NCI-H2227 (cell line): ENCODE measurements around the gene SYNGR3.
A peak's percentile ranks its signal among the peaks of the same experiment; 100 is the strongest.

Experiments
- DNase-seq: peaks from one replicate; lab custom pipeline; 2025; ENCODE audit not compliant: unreplicated experiment; lab: John Stamatoyannopoulos, UW

SYNGR3 gene

DNA sequence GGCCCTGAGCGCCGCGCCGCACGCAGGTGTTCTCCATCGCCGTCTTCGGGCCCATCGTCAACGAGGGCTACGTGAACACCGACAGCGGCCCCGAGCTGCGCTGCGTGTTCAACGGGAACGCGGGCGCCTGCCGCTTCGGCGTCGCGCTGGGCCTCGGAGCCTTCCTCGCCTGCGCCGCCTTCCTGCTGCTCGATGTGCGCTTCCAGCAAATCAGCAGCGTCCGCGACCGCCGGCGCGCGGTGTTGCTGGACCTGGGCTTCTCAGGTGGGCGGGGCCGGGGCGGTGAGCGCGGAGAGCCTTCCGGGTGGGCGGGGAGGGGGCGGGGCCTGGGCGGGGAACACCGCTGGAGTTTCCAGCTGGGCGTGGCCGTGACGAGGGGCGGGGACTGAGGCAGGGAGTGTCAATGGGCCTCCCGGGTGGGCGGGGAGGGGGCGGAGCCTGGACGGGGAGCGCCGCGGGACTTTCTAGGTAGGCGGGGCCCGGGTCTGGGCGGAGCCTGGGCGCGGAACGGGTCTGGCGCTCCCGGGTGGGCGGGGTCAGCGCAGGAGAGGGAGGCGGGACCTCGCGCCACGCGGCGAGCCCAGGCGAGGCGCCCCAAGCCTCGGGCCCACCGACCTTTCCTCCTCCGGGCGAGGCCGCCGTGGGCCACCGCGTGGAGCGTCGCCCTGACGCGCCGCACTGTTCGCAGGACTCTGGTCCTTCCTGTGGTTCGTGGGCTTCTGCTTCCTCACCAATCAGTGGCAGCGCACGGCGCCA lies 2.4 kb downstream of the SYNGR3 start:
- DNase-seq, result no peak

DNA sequence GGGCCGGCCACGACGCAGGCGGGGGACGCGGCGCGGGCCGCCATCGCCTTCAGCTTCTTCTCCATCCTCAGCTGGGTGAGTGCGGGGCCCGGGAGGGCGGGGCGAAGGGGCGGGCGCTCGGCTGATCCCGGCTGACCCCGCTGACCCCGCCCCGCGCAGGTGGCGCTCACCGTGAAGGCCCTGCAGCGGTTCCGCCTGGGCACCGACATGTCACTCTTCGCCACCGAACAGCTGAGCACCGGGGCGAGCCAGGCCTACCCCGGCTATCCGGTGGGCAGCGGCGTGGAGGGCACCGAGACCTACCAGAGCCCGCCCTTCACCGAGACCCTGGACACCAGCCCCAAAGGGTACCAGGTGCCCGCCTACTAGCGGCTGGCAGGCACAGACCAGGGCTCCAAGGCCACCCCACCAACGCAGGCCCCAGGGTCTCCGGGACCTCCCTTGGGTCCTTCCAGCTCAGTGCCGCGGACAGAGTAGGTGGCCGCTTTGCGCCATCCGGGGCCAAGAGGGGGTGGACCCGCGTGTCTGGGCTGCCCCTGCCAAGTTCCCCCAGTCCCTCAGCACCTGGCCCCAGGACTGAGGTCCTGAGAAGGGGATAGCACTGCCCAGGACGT lies 3.0 kb downstream of the SYNGR3 start:
- DNase-seq, result no peak

DNA sequence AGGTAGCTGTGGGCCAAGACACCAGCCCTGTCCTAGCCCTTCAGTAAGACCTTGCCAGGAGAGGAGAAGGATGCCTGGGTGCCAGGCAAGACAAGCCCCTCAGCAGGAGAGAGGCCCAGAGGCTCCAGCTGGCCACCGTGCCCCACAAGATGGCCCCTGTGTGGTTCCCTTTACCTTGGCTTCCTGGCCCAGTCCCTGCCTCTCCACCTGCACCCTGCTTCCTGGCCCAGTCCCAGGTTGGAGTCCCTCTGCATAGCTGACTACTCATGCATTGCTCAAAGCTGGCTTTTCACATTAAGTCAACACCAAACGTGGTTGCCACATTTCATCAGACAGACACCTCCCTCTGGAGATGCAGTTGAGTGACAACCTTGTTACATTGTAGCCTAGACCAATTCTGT lies 4.0 kb downstream of the SYNGR3 start:
- DNase-seq, result no peak

DNA sequence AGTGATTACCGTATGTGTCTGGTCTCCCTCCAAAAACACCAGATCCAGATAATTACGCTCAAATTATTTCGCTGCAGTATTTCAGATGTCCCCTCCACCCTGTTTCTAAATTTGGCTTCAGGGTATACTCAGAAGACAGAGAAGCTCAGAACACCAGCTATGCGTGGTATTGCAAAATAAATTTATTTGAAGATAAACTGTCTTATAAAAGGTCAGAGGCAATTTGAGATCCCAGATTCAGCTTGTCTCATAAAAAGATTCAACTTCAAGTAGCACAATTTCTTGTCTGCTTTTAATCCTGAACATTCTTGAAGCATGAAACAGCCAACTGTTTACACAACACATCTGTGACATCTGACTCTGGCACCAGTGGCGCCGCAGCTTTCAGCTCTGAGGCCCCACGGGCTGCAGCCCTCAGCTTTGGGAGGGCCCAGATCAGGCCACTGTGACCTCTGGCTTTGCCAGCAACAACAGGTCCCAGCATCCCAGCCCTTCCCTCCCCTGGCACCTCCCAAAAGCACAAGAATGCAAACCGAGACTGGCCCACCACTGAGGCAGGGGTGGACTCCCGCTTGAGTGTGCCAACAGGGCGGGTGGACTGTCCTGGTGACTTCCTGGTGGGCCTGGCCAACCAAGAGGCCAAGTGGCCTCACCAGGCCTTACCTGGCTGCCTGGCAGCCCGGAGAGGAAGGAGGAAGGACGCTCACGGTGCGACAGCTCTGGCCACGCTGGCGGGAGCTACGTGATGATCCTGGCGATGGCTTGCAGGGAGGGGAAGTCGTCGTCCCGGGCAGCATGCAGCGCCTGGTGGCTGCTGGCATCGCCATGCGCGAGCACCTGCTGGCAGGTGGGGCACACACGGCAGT lies 8.0 kb downstream of the SYNGR3 start:
- DNase-seq, result no peak

DNA sequence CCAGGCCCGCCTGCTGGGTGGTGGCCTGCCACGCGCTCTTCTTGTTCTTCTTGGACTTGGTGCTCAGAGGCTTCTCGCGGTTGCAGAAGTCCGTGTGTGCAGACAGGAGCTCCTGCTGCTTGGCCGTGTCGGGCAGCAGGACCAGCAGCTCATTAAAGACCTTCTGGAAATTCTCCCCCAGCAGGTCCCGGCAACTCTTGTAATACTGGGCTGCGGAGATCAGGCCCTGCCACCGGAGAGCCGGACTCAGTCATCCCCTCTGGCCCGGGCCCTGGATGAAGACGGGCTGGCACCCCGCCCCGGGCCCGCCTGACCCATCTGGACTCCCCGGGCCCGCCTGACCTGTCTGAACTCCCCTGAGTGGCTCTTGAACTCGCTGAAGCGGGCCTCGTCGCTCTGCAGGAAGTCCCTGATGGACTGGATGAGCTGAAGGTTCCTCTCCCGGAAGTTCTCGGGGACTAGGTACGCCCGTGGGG lies 8.6 kb downstream of the SYNGR3 start:
- DNase-seq, result no peak

DNA sequence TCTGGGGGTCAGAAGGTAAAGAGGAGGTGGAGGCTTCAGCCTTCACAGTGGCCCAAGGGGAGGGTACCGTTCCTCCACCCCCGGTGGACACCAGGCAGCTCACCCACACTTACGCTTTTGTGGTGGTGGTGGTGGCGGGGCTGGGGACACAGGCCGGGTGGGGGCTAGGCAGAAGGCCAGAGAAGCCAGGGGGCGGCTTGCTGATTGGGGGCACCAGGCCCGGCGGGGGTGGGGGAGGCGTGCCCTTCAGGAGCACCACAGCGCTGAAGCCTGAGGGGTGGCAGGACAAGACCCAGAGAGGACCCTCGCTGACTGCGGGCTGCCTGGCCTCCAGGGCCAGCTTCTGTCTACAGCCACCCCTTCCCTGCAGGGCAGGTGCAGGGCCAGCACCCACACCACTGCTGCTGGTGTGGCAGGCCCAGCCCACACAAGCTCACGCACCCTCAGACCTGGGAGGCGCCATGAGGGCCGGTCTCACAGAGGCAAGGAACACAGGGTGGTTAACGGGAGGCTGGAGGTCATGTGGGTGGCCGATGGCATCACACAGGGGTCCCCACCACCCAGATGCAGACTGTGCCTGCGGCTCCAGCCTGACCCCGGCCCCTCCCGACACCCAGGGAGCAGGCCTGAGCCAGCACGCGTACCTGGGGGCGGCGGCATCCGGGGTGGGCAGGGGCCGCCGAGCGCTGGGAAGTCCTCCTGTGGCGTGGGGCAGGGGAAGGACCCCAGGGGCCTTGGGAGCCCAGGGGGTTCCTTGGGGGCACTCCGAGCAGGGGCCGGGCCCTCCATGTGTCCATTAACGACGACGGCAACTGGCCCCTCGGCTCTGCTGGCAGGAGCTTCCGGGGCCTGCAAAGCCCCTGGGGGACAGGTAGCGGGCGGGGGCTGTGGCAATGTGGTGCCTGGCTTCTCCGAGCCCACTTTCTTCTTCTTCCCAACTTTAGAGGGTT lies 9.4 kb downstream of the SYNGR3 start:
- no peak for DNase-seq

DNA sequence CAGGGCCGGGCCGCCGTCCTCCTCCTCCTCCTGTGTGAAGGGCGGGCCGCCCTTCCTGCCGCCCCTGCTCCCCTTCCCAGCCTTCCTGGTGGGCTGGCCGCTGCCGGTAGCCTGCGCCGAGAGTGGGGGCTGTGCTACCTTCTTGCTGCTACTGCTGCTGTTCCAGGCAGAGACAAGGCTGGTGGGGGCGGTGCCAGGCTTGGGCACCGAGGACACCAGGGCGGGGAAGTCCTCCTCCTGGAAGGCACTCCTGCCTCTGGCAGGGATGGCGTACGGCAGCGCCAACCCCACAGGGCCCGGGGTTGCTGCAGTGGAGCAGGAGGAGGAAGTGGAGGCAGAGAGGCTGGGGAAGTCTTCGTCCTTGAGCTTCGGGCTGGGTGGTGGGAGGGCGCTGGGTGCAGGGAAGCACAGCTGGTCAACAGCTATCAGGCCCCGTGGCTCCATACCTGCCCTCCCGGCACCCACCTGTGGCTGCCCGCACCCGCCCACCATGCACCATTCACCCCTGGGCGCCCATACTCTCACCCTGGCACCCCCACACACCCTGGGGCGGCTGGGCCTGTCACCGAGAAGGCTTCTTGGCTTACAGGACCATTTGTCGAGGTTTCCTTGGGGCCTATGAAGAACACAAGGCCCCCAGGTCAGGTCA lies 10.2 kb downstream of the SYNGR3 start:
- DNase-seq, result no peak

DNA sequence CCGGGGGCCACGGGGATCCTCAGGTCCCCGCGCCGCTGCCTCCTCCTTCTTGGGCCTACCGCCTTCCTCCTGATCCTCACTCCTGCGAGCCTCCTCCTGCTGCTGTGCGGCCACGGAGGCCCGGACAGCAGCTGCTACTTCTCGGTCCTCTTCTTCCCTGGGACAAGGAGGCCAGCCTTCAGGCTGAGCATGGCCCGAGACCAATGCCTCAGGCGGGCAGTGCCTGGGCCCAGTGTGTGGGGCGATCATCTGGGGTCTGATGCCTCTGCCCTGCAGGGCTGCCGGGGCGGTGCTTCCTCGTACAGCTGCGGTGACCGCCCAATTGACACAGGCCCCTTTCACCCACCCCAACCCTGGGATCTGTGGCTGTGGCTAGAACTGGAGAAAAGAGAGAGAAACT lies 11.3 kb downstream of the SYNGR3 start:
- no peak for DNase-seq

DNA sequence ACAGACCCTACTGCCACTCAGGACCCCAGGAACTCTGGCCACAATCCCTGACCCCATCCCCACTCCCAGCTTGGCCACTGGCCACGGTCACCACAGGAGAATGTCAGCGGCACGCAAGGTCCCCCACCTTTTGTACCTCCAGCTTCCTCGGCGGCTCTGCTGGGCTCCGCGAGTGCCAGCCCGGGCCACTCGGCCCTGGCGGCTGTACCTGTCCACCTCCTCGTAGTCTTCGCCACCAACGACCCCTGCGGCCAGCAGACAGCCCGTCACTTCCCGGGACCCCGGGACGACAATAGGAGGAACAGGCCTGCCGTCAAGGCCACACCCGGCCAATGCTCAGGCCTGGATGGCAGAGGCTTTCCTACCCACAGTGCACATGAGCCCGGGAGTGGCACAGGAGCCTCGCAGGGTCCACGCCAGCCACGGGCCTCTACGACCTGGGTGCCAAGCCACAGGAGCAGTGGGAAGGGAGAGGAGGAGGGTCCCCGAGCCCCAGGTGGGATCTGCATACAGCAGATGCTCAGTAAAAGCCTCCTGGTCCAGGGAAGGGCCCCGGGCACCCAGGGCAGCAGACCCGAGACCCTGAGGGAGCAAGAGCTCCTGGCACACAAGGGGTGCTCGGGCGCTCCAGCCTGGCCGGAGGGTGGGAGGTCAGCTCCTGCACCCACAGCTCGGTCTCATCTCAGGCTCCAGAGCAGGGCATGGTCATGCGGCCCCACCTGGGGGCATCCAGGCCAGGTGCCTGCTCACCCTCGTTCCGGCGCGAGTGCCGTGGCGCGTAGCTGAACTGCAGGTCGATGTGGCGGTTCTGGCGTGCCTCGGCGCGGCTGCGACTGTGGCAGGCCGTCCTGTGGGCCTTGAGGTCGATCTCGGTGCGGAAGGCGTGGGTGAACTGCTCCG lies 11.9 kb downstream of the SYNGR3 start:
- DNase-seq, result no peak

DNA sequence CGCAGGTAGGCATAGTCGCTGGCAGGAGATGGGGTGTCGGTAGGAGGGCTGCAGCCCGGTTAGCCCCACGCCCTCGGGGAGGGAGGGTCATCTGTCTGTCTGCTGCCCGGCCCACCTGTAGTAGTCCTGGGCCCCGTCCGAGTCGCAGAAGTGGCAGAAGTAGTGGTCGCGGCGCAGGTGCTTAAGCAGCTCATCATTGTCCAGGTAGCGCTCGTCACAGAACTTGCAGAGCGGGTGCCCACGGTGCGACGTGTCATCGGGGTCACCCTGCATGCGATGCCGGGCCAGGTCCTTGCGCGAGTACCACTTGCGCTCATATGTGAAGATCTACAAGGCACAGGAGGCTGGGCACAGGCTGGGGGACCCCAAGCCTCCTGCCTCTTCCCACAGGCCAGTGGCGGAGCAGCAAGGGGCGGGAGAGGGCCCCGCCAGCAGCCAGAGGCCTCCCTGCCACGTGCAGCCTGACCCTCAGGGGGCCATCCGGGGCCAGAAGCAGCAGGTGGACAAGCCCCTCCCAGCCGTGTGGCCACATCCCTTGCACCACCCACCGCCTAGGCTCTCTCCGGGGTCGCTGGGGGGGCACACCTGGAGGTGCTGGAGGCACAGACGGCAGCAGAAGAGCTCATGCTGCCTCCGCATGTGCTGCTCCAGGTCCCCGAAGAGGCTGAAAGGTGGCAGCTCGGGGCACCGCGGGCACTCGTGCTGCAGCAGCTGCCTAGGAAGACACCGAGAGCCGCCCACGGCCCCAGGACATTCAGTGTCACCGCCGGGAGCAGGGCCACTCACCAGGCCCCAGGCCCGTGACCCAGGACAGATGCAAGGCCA lies 12.8 kb downstream of the SYNGR3 start:
- no peak for DNase-seq

DNA sequence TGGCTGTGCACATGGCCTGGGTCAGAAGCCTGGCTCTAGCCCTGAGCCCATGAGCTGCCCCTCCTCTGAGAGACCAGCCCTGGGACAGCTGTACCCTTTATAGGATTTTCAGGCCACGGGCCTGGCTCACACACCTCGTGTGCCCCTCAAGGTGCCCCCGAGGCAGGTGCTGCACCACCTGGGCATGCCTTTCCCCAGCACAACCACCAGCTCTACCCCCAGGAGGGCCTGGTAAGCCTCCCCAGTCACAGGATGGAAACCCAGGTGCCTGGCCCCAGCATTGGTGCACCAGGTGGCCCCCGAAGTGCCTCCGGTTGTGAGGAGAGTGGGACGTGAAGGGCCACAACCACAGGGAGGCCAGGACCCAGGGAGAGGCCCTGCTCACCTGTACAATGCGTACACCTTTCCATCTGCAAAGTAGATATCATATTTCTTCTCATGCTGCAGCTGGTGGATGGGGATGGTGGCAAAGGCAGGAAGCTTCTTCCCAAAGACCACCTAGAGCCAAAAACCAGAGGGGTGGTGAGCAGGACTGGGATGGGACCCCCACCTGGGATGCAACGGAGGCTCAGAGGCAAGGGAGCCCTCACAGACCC lies 13.6 kb downstream of the SYNGR3 start:
- DNase-seq, result no peak

DNA sequence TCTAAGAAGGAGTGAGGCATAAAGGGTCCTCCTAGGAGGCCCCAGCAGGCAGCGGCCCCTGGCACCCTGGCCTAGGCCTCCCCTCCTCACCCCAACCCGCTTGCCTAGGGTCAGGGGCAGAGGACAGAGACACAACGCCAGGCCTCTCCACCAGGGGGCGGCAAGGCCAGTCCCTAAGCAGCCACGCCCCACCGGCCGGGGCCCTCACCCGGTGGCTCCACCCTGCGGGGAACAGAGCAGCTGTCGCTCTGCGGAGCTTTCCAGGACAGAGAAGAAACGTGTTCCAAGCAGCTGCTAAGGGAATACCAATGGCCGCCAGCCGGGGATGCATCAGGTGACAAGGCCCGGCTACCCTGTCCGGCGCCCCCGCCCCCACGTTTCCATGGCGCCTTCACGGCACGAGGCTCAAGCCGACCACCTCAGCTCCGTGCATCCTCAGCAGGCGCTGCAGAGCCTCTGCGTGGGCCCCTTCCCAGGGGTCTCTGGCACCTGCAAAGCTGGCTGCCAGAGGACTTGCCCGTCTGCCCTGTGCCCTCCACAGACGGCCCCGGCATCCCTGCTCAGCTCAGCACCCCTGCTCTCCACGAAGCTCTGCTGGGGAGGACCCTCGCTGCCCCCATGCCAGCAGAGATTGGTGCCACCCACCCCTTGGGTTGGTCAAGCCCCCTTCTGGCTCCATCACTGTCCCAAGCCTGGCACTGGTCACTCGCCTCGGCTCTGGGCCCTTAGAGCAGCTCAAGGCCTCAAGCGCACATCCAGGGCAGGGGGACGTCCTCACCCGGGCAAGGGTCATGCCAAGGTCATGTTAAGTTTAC lies 14.3 kb downstream of the SYNGR3 start:
- peak; percentile 95 for DNase-seq

DNA sequence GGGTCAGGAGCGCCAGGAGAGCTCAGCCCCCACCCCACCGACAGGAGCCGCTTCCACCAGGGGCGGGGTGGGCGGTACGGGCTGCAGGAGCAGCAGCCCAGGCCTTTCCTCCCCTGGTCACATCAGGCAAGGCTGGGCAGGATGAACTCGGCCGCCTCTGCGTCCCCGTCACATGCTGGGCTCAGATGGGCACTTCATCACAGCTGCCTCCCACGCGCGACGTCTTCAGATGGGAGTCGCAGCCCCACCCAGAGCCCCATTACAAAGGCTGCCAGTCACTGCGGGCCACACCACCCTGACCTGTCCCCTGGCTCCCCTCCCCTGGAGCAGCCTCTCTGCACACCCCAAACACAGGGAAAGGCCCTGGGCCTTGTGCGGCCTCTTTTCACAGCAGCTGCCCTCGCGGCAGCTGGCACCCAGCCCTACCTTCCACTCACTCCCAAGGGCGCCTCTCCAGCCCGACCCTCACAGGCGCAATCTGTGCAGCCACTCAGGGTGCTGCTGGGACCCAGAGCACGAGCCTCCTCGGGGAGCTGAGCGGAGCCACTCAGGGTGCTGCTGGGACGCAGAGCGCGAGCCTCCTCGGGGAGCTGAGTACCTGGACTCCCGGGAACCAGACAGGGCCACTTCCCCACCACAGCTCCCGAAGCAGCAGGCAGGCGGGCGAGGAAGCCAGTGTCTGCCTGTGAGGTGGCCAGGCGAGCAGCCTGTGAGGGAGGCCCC lies 15.2 kb downstream of the SYNGR3 start:
- DNase-seq, result peak; percentile 44

DNA sequence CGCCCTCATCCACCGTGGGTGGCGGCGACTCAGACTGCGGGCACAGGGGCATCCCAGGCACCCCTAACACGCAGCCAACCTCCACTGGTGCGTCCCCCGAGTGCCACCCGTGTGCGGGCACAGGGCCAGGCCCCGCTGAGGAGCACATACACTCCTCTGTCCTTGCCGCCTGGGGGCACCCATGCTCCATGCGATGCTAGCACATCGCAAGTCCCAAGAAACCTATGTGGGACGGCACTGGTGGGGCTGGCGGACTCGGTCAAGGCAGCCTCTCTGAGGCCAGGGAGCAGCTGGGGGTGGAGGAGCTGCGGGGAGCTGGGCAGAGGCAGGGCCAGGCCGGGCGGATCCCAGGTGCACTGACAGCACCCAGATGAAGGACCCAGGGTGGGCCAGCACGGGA lies 15.9 kb downstream of the SYNGR3 start:
- no peak for DNase-seq

DNA sequence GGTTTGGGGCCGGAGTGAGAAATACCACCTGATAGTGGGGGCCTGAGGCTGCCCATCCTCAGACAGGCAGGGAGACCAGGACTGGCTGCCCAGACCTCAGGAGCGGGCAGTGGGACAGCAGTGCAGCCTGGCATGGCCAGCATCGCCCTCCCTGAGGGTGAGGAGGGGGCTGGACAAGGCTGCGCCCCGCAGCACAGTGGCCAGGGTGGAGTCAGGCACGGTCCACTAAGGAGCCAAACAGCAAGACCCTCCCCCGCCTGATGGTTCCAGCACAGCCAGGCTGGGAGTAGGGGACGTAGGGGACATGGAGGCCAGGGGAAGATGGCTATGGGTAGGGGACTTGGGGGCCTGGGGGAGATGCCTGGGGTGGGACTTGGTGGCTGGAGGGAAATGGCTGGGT lies 16.5 kb downstream of the SYNGR3 start:
- no peak for DNase-seq

DNA sequence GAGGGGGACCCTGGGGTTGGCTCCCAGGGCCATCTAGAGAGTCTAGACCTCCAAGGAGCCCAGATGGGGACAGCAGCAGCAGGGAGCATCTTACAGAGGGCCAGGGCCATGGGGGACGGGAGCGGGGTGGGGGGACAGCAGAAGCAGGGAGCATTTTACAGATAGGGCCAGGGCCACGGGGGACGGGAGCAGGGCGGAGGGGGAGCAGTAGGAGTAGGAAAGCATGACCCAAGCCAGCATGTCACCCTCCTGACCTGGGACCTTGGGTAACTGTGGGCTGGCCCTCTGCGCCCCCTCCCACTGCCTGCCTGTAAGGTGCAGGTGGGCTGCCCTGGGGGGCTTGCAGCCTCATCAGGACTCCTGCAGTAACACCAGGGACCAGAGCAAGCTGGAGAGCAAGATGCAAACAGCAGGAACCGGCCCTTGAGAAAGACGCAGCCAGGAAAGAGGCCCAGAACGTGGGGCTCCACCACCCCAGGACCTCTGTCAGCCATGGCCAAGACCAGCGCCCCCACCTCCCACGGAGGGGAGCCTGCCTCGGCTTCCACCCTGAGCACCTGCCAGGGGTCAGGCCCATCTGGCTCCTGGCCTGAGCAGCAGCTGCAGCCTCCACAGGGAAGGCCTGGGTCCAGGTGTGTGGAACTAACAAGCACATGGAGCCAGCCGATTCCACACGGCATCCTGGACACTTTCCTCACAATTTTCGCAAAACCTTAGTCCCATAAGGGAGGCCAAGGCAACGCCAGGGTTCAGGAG lies 17.5 kb downstream of the SYNGR3 start:
- DNase-seq, result no peak
